ENCODE measurements around the gene RTN3. TPM values are rescaled to one million over a fixed set of nuclear protein-coding genes. Genes with fewer than 3 reads are reported as not detected.

Gene RTN3
- polyA plus RNA-seq, 3 donors, result 123 to 341 (median 232) TPM

- H3K27me3 ChIP-seq (ENCODE audit: control insufficient read depth in 2 of 2, insufficient read depth in 2 of 2, low read length in 2 of 2), result peaks cover 13 to 16% of the 10 kb centered on the region in 2 donors
These were observed 84.5 kb downstream of the RTN3 start for GRCh38 chr11:63765688-63766241.

More at GRCh38 chr11:63765688-63766241, 84.5 kb downstream of the RTN3 start:
- Histone ChIP-seq H3K27ac (ENCODE audit: low read depth in 1 of 2, low read length in 2 of 2) (no peak overlapping the region), H3K36me3 (replicated peaks in 1 of 2; ENCODE audit: control insufficient read depth in 1 of 2, insufficient read depth in 2 of 2, low read length in 2 of 2) (peaks cover under 1 to 4% of the 10 kb centered on the region in 2 donors), H3K79me2 (ENCODE audit: insufficient read depth, low read length) (no peaks in the 10 kb centered on the region), H3K4me1 (ENCODE audit: control insufficient read depth in 1 of 2, insufficient read depth in 2 of 2, low read length in 2 of 2) (peaks cover 14 to 27% of the 10 kb centered on the region in 2 donors), H3K9me3 (replicated peaks in 1 of 2; ENCODE audit: control insufficient read depth in 1 of 2, insufficient read depth in 1 of 2, low read length in 2 of 2) (peaks cover 3 to 5% of the 10 kb centered on the region in 2 donors), H3K4me2 (replicated peaks; ENCODE audit: extremely low read depth, low read length, poor library complexity, severe bottlenecking) (no peak overlapping the region), H2AFZ (ENCODE audit: insufficient read depth, low read depth, low read length, poor library complexity, severe bottlenecking) (no peak overlapping the region), H3K9ac (ENCODE audit: insufficient read depth, low read length, poor library complexity, severe bottlenecking) (no peak overlapping the region), H4K20me1 (ENCODE audit: insufficient read depth, low read length) (peaks cover 13% of the 10 kb centered on the region), H3K4me3 (replicated peaks in 1 of 3; ENCODE audit: low read depth in 2 of 3, low read length in 3 of 3) (no peak overlapping the region)
- H3K36me3 Mint-ChIP-seq, result peaks cover 3 to 4% of the 10 kb centered on the region in 2 donors
- peaks cover 2 to 9% (median 4%) of the 10 kb centered on the region in 7 donors for H3K9me3 Mint-ChIP-seq
- H3K4me1 Mint-ChIP-seq, result peaks cover 16% of the 10 kb centered on the region
- no peak overlapping the region for H3K27ac Mint-ChIP-seq
- peaks cover 11 to 26% (median 14%) of the 10 kb centered on the region in 3 donors for H3K27me3 Mint-ChIP-seq (ENCODE audit: low read depth in 3 of 3)
- DNase-seq, result no peak
- intact Hi-C loops (cut with micrococcal nuclease), result loop anchor here (5.0 to 10.0 kb wide), 3 partner anchors 182 to 382 kb away; no protein-coding TSS in a partner anchor
- TF ChIP-seq CTCF (IDR thresholded peaks at IDR 0.05), result no peak
- no peak overlapping the region for H3K4me3 Mint-ChIP-seq
- WGBS (ENCODE audit: insufficient coverage), result 86% methylated on average over 14 of the region's 18 CpGs

Measured in CD14-positive monocyte (primary cell).